Pancreas (tissue), 10 donors: ENCODE measurements around the gene TSC22D1. TPM values are rescaled to one million over a fixed set of nuclear protein-coding genes. Genes with fewer than 3 reads are reported as not detected.

ENCODE experiments used
- ATAC-seq, 4 donors: fragments of 200-7000 bp; cut with Tn5 transposase; one replicate each; pipeline versions ENCODE4 v1.8.0 to v1.9.1; 2020; ENCODE audit warnings: mild to moderate bottlenecking in 4 of 4, moderate library complexity in 4 of 4
- DNase-seq, 6 donors: peaks; one replicate each; pipeline ENCODE4 v3.0.0-alpha.2; 2020
- FAIRE-seq: peaks from 2 replicates; lab custom pipeline; 2012; peaks lifted over from hg19 to GRCh38; lab: Jason Lieb, UNC
- H3K27ac ChIP-seq, 4 donors: fragments of 200-600 bp; sonication (generic); 1 replicate in 3 of 4; 2 replicates in 1 of 4; pipeline versions ENCODE4 v1.5.0 to v1.8.0; 2020
- H3K27me3 ChIP-seq, 4 donors: fragments of 200-600 bp; one replicate each; pipeline ENCODE4 v1.8.0; 2021
- H3K36me3 ChIP-seq, 3 donors: fragments of 200-600 bp; sonication (generic) in 1 of 3; one replicate each; pipeline versions ENCODE4 v1.5.0 to v1.8.0; 2020 to 2021
- H3K4me1 ChIP-seq, 3 donors: fragments of 200-600 bp; one replicate each; pipeline ENCODE4 v1.8.0; 2021
- H3K4me3 ChIP-seq, 4 donors: fragments of 200-600 bp; sonication (generic) in 2 of 4; one replicate each; pipeline versions ENCODE4 v1.5.0 to v1.8.0; 2020 to 2021
- H3K9me3 ChIP-seq, 4 donors: fragments of 200-600 bp; one replicate each; pipeline ENCODE4 v1.8.0; 2021
- CTCF ChIP-seq, 4 donors: fragments of 200-600 bp; sonication (generic) in 3 of 4; IDR thresholded peaks; one replicate each; pipeline versions ENCODE4 v1.5.0 to v1.8.0; 2021; ENCODE audit warnings: antibody characterized with exemption in 4 of 4
- WGBS, 2 donors: extraction: QIAGEN DNeasy Blood & Tissue Kit; methylation state at CpG; one replicate each; pipeline ENCODE4 v1.1.7; 2013; 5-methylcytosine and 5-hydroxymethylcytosine counted together
- intact Hi-C, 3 donors: fragments of 100-400 bp; cut with DNase I; formaldehyde crosslinking; loops; one replicate each; pipeline versions ENCODE4 v1.11.1 to v1.14.2; 2022
- polyA plus RNA-seq, 2 donors: library from polyadenylated mRNA; stranded (reverse); fragments of 200-250 nt; gene quantifications; one replicate each; pipeline ENCODE4 v1.2.3, GENCODE V29; 2013
- total RNA-seq, 6 donors: library from RNA; stranded (reverse); fragmentation: NEBNext Ultra II Directional in 4 of 6; extraction: Animal tissue kit (Norgen Biotek cat#: 25700) in 4 of 6; gene quantifications; one replicate each; pipeline versions ENCODE4 v1.2.1 to v1.2.4, GENCODE V29; 2021 to 2023
- donor health status: healthy with polysubstance abuse.
- donor health status: DM: no; HTN: no; CAD: no; lungs with moderate emphysema.
- donor health status: DM: no; HTN: no; CAD: no.
- donor health status: control.
- donor health status: control.
- donor health status: Bipolar disorder and iron deficiency.
- donor health status: DM: yes; HTN: yes; CAD: no.
- donor health status: DM: no; HTN: no; CAD: no.
- donor health status: DM: no; HTN: no; CAD: no.
- donor health status: DM: yes; HTN: yes; CAD: no.

The TSC22D1 gene
- total and polyA plus RNA-seq, 8 donors, result 16.8 to 49.9 (median 30.2) TPM

DNA sequence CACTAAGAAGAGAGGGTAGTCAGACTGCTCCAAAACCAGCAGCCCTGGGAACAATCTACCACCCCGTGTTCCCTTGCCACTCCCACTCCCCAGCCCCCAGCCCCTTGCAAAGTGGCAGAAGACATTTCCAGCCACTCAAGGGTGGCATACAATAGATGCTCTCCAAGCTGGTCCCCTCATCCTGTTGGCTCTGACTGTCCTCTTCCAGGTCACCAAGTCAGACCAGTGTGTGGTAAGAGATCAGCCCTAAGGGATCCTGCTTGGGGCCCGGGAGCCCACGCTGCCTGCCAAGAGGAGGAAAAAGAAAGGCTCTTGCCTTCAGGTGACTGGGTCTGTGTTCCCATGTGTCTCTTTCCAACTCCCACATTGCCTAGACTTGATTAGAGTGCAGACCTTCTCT, 177.5 kb downstream of the TSC22D1 start:
- intact Hi-C loops, result no loop called here
- H3K36me3 ChIP-seq, result no peaks in the 10 kb centered on the region

DNA sequence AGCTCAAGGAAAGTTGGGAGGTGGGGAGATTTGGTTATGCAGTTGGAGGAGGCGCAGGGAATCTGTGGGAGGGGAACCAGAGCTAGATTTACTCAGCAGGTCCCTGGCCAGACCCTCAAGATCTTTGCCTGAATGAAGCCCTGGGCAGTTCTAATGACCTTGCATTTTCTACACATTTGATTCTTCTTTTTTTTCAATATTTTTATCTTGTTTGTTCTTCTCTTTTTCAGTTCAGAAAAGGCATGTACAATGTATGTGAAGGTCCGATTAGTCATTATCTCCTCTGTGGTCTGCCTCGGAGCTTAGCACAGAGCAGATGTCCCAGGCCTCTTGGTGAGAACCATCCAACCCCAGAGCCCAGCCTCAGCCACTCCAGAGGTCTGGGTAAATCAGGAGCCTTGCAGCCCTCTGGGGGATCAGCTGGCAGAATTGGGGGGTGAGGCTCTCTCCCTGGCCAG, 178.3 kb downstream of the TSC22D1 start:
- Histone ChIP-seq H3K27ac (no peak overlapping the region), H3K36me3 (no peaks in the 10 kb centered on the region), H3K27me3 (no peaks in the 10 kb centered on the region), H3K4me1 (no peaks in the 10 kb centered on the region), H3K9me3 (no peaks in the 10 kb centered on the region), H3K4me3 (no peak overlapping the region)
- TF ChIP-seq CTCF (IDR thresholded peaks at IDR 0.05), result no peak
- ATAC-seq (peak in 1 of 4 donors; percentile 13), DNase-seq (no peak), FAIRE-seq (no peak)
- intact Hi-C loops, result no loop called here
- WGBS, 2 donors, result 70 to 89% methylated on average over 3 of the region's 3 CpGs

More for the DNA sequence above, 177.5 kb downstream of the TSC22D1 start:
- H3K9me3 ChIP-seq, result no peaks in the 10 kb centered on the region
- H3K27me3 ChIP-seq, result no peaks in the 10 kb centered on the region
- H3K27ac ChIP-seq, result no peak overlapping the region
- 76 to 82% methylated on average over 3 of the region's 3 CpGs for WGBS, 2 donors
- H3K4me1 ChIP-seq, result no peaks in the 10 kb centered on the region
- no peak for FAIRE-seq
- DNase-seq, result no peak
- no peak overlapping the region for H3K4me3 ChIP-seq
- TF ChIP-seq CTCF (IDR thresholded peaks at IDR 0.05), result no peak
- ATAC-seq, result no peak

GRCh38 chr13:44396701-44397580, 179.2 kb downstream of the TSC22D1 start:
- Histone ChIP-seq H3K27me3 (no peaks in the 10 kb centered on the region), H3K36me3 (no peaks in the 10 kb centered on the region), H3K27ac (no peak overlapping the region), H3K4me1 (no peaks in the 10 kb centered on the region), H3K9me3 (no peaks in the 10 kb centered on the region), H3K4me3 (no peak overlapping the region)
- no peak for TF ChIP-seq CTCF (IDR thresholded peaks at IDR 0.05)
- FAIRE-seq (no peak), DNase-seq (no peak), ATAC-seq (peak in 3 of 4 donors; percentile 11 to 29 (median 14))
- 80 to 82% methylated on average over 26 of the region's 26 CpGs for whole genome bisulfite sequencing, 2 donors
- intact Hi-C loops, result no loop called here

DNA sequence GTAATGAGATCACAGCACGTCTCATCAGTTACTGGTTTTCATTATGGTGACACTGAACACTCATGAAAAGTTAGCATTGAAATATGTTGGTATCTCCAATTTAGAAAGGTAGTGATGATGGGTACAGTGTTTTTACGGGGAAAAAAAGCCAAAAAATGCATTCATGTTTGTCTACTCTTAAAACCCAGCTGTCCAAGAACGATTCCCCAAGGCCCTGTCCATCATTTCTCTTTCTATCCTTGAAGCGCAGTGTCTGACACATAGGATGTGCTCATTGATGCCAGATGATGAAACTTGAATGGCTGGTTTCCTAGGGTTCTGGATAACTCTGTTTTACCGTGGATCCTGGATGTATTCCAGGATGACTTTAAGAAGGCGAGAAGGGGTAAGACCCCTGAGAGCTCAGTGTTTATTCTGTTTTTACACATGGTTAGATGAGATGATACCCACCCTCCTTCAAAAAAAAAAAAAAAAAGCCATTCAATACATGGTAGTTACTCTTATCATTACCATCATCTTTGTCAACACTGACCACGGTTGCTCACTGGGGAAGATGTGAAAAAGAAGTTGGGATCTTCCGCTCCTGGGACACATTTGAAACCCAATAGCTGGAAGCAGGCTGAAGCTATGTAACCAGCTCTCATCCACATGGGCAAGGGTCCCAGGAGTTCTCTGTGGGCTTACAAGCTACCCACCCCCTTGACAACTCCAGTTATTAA, 180.0 kb downstream of the TSC22D1 start:
- intact Hi-C loops, result no loop called here
- no peak overlapping the region for H3K4me3 ChIP-seq
- TF ChIP-seq CTCF (IDR thresholded peaks at IDR 0.05), result no peak
- H3K27ac ChIP-seq, result no peak overlapping the region
- no peaks in the 10 kb centered on the region for H3K36me3 ChIP-seq
- no peak for ATAC-seq
- no peak for FAIRE-seq
- H3K4me1 ChIP-seq, result no peaks in the 10 kb centered on the region
- WGBS, 2 donors, result 80 to 81% methylated on average over 8 of the region's 8 CpGs
- no peak for DNase-seq
- no peaks in the 10 kb centered on the region for H3K27me3 ChIP-seq
- no peaks in the 10 kb centered on the region for H3K9me3 ChIP-seq
